Left ventricle myocardium inferior (tissue), 1 donor: Measurements from ENCODE around the gene DNAH11. TPM values are rescaled to one million over a fixed set of nuclear protein-coding genes. Genes with fewer than 3 reads are reported as not detected.

Source experiments
- DNase-seq: peaks from one replicate; pipeline ENCODE4 v3.0.0-alpha.2; 2020
- H3K27ac ChIP-seq: fragments of 200-600 bp; replicated peaks from 2 replicates; pipeline ENCODE4 v1.8.0; 2021
- H3K27me3 ChIP-seq: fragments of 200-600 bp; 2 replicates; pipeline ENCODE4 v1.8.0; 2021; ENCODE audit warnings: low read depth
- H3K36me3 ChIP-seq: fragments of 200-600 bp; 2 replicates; pipeline ENCODE4 v1.8.0; 2021
- H3K4me1 ChIP-seq: fragments of 200-600 bp; 2 replicates; pipeline ENCODE4 v1.8.0; 2021
- H3K4me3 ChIP-seq: fragments of 200-600 bp; 2 replicates; pipeline ENCODE4 v1.8.0; 2021; ENCODE audit warnings: mild to moderate bottlenecking, moderate library complexity
- H3K9me3 ChIP-seq: fragments of 200-600 bp; replicated peaks from 2 replicates; pipeline ENCODE4 v1.8.0; 2021
- CTCF ChIP-seq: fragments of 200-600 bp; IDR thresholded peaks from 2 replicates; pipeline ENCODE4 v1.8.0; 2021; ENCODE audit warnings: antibody characterized with exemption, mild to moderate bottlenecking, borderline replicate concordance
- intact Hi-C: fragments of 100-400 bp; cut with micrococcal nuclease; formaldehyde crosslinking; loops from one replicate; pipeline ENCODE4 v1.11.0; 2022
- total RNA-seq: library from RNA; stranded (reverse); fragmentation: NEBNext Ultra II Directional; extraction: Animal tissue kit (Norgen Biotek cat#: 25700); gene quantifications from one replicate; pipeline ENCODE4 v1.2.1, GENCODE V29; 2021
- donor health status: DM: no; HTN: yes; CAD: no; lungs with severe emphysema.

The DNAH11 gene
- total RNA-seq, 1 donor from 2014 or later: 0.74 TPM

- intact Hi-C loops: no loop called here
- Histone ChIP-seq H3K27ac (peak overlapping the region; percentile 88), H3K36me3 (no peaks in the 10 kb centered on the region), H3K9me3 (no peaks in the 10 kb centered on the region), H3K4me3 (peak overlapping the region; percentile 79), H3K4me1 (peaks cover 74% of the 10 kb centered on the region), H3K27me3 (peaks cover 8% of the 10 kb centered on the region)
- DNase-seq: no peak
- no peak for TF ChIP-seq CTCF
Observed at GRCh38 chr7:21943436-21943835, 400.6 kb downstream of the DNAH11 start.

- Histone ChIP-seq H3K27ac (peak overlapping the region; percentile 88), H3K4me1 (peaks cover 62% of the 10 kb centered on the region), H3K9me3 (no peaks in the 10 kb centered on the region), H3K27me3 (peaks cover 8% of the 10 kb centered on the region), H3K4me3 (peak overlapping the region; percentile 79), H3K36me3 (no peaks in the 10 kb centered on the region)
- DNase-seq: peak; percentile 42
- no peak for TF ChIP-seq CTCF
- intact Hi-C loops: no loop called here
Observed at GRCh38 chr7:21944616-21945453, 402.0 kb downstream of the DNAH11 start.

GRCh38 chr7:21945454-21946221 is 402.8 kb downstream of the DNAH11 start, which contains the start of gene CDCA7L:
Gene CDCA7L, minus strand, starts transcription at chr7:21945899. Its CDS starts 95 bp downstream, at chr7:21945804.
- Histone ChIP-seq H3K4me1 (peaks cover 54% of the 10 kb centered on the region), H3K4me3 (peak within 1 kb of the TSS; percentile 79), H3K36me3 (no peaks in the 10 kb centered on the region), H3K27me3 (peaks cover 8% of the 10 kb centered on the region), H3K9me3 (no peaks in the 10 kb centered on the region), H3K27ac (peak within 1 kb of the TSS; percentile 88)
- intact Hi-C loops: no loop called here
- DNase-seq: peak; percentile 83
- no peak for TF ChIP-seq CTCF

GRCh38 chr7:21946222-21946709 is 403.4 kb downstream of the DNAH11 start:
- intact Hi-C loops: no loop called here

More at GRCh38 chr7:21946222-21946709, 403.4 kb downstream of the DNAH11 start:
- DNase-seq: no peak
- TF ChIP-seq CTCF: no peak
- peak overlapping the region; percentile 79 for H3K4me3 ChIP-seq
- peak overlapping the region; percentile 88 for H3K27ac ChIP-seq
- no peaks in the 10 kb centered on the region for H3K36me3 ChIP-seq
- H3K4me1 ChIP-seq: peaks cover 47% of the 10 kb centered on the region
- peaks cover 8% of the 10 kb centered on the region for H3K27me3 ChIP-seq
- H3K9me3 ChIP-seq: no peaks in the 10 kb centered on the region
